MM.1S (cell line): ENCODE measurements around the gene OR10H2.

Experiments used
- DNase-seq: peaks from one replicate; pipeline ENCODE4 v3.0.0-alpha.2; 2015
- H2AFZ ChIP-seq: fragments of 300-600 bp; sonication (generic); 2 replicates; pipeline ENCODE4 v1.6.0; 2016; ENCODE audit warnings: antibody characterized with exemption, low read length
- H3F3A ChIP-seq: fragments of 300-600 bp; sonication (generic); 2 replicates; pipeline ENCODE4 v1.6.1; 2016; ENCODE audit warnings: mild to moderate bottlenecking, antibody characterized with exemption, low read length, moderate library complexity, mixed read lengths; ENCODE audit not compliant: insufficient read depth
- H3K27ac ChIP-seq: fragments of 300-600 bp; sonication (generic); 2 replicates; pipeline ENCODE4 v1.5.1; 2016; ENCODE audit warnings: mild to moderate bottlenecking, low read length
- H3K27me3 ChIP-seq: fragments of 300-600 bp; sonication (generic); replicated peaks from 2 replicates; pipeline ENCODE4 v1.6.0; 2016; ENCODE audit warnings: low read length; ENCODE audit not compliant: insufficient read depth
- H3K36me3 ChIP-seq: fragments of 300-600 bp; sonication (generic); replicated peaks from 2 replicates; pipeline ENCODE4 v1.6.1; 2016; ENCODE audit warnings: mild to moderate bottlenecking, low read length, mixed read lengths; ENCODE audit not compliant: insufficient read depth
- H3K4me1 ChIP-seq: fragments of 300-600 bp; sonication (generic); 2 replicates; pipeline ENCODE4 v1.6.1; 2016; ENCODE audit warnings: low read length, mixed read lengths
- H3K4me2 ChIP-seq: fragments of 300-600 bp; sonication (generic); 2 replicates; pipeline ENCODE4 v1.6.0; 2016; ENCODE audit warnings: low read depth, low read length
- H3K4me3 ChIP-seq: fragments of 300-600 bp; sonication (generic); 2 replicates; pipeline ENCODE4 v1.5.1; 2016; ENCODE audit warnings: low read length, mixed read lengths
- H3K79me2 ChIP-seq: fragments of 300-600 bp; sonication (generic); 2 replicates; pipeline ENCODE4 v1.6.1; 2016; ENCODE audit warnings: mixed run types, low read length, mixed read lengths
- H3K9ac ChIP-seq: fragments of 300-600 bp; sonication (generic); 2 replicates; pipeline ENCODE4 v1.6.1; 2016; ENCODE audit warnings: low read length, mixed read lengths
- H3K9me2 ChIP-seq: fragments of 300-600 bp; sonication (generic); replicated peaks from 2 replicates; pipeline ENCODE4 v1.6.1; 2016; ENCODE audit warnings: mild to moderate bottlenecking, low read length, mixed read lengths; ENCODE audit not compliant: insufficient read depth
- H3K9me3 ChIP-seq: fragments of 300-600 bp; sonication (generic); replicated peaks from 2 replicates; pipeline ENCODE4 v1.6.1; 2016; ENCODE audit warnings: mild to moderate bottlenecking, low read length, mixed read lengths; ENCODE audit not compliant: insufficient read depth
- H4K20me1 ChIP-seq: fragments of 300-600 bp; sonication (generic); 2 replicates; pipeline ENCODE4 v1.6.1; 2016; ENCODE audit warnings: mild to moderate bottlenecking, low read length, moderate library complexity, mixed read lengths; ENCODE audit not compliant: insufficient read depth
- EZH2 ChIP-seq: fragments of 300-600 bp; sonication (generic); optimal IDR thresholded peaks from 2 replicates; pipeline ENCODE3; 2017; ENCODE audit warnings: low read depth, mild to moderate bottlenecking, antibody characterized with exemption, low read length, mixed read lengths
- EZH2phosphoT487 ChIP-seq: fragments of 300-600 bp; sonication (generic); IDR thresholded peaks from 2 replicates; pipeline ENCODE4 v1.6.1; 2018; ENCODE audit warnings: antibody characterized with exemption, low read length
- TF ChIP-seq, protein P1 (sequence below): fragments of 300-600 bp; sonication (generic); IDR thresholded peaks from 2 replicates; pipeline ENCODE4 v1.5.1; 2016; ENCODE audit warnings: antibody characterized with exemption, low read length, mixed read lengths

Gene OR10H2

DNA sequence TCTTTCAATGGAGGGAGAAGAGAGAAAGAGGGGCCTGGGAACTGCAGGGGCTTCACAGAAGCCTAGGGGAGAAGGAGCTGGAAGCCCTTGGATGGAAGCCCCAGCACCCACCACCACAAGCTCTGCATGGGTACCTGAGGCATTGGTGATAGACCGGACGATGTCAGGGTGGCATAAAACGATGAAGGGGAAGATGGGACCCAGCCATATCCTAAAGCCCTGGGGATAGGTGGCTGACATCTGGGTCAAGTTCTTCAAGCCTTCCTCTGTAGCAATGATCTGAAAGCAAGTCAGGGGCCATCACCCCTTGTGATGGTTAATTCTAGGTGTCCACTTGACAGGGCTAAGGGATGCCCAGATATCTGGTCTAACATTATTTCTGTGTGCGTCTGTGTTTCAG, 48.4 kb downstream of the OR10H2 start:
- Histone ChIP-seq H3K9me3 (no peaks in the 10 kb centered on the region), H3K9me2 (no peaks in the 10 kb centered on the region), H4K20me1 (no peaks in the 10 kb centered on the region), H3F3A (no peaks in the 10 kb centered on the region), H3K4me3 (no peak overlapping the region), H3K79me2 (no peaks in the 10 kb centered on the region), H3K27me3 (peaks cover 25% of the 10 kb centered on the region), H3K4me1 (no peaks in the 10 kb centered on the region), H3K36me3 (no peaks in the 10 kb centered on the region), H2AFZ (no peak overlapping the region), H3K4me2 (no peak overlapping the region), H3K27ac (no peak overlapping the region), H3K9ac (no peak overlapping the region)
- DNase-seq, result no peak
- TF ChIP-seq EZH2, result no peak
- TF ChIP-seq EZH2phosphoT487, result no peak
- TF ChIP-seq, protein P1, sequence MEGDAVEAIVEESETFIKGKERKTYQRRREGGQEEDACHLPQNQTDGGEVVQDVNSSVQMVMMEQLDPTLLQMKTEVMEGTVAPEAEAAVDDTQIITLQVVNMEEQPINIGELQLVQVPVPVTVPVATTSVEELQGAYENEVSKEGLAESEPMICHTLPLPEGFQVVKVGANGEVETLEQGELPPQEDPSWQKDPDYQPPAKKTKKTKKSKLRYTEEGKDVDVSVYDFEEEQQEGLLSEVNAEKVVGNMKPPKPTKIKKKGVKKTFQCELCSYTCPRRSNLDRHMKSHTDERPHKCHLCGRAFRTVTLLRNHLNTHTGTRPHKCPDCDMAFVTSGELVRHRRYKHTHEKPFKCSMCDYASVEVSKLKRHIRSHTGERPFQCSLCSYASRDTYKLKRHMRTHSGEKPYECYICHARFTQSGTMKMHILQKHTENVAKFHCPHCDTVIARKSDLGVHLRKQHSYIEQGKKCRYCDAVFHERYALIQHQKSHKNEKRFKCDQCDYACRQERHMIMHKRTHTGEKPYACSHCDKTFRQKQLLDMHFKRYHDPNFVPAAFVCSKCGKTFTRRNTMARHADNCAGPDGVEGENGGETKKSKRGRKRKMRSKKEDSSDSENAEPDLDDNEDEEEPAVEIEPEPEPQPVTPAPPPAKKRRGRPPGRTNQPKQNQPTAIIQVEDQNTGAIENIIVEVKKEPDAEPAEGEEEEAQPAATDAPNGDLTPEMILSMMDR, result no peak

DNA sequence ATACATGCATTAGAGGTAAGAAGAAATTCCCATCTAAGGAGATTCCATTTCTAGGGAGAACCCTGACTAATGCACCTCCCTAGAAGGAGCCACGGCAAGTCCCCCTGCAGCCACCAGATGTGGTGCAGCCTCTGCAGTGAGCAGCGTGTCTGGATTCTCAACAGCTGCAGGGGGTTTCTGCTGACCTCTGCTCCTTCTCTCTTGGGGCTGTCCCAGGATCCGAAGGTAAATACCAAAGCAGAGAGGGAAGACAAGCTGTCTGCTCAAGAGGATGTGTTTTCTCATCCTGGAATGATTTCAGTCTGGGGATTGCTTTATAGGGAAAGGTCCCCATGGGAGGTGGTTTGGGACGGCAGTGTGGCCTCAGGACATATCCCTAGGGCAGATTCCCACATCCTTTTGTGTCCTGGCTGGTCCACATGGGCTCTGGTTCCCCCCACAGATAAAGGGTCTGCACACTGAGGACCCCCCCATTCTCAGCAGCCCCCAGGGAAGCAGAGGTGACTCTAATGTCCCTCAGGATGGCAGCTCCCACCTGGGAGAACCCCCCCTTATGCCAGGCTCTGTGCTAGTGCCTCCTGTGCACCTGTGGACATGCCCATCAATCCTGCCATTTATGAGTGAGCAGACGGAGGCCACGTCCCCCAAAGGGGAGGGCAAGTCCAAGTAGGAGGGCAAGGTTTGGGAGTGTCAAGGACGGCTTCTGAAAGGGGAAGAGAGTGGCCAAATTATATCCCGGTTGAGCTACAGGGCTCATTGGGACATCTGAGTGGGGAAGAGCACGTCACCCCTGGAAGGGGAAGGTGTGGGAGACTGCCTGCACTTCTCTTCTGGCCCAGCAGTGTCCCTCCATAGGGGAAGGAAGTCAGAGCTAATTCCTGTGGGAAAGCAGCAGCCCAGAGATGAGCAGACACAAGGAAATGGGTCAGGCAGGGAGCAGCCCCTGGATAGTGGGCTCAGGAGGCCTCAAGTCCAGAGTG, 49.5 kb downstream of the OR10H2 start:
- Histone ChIP-seq H3K4me3 (no peak overlapping the region), H4K20me1 (no peaks in the 10 kb centered on the region), H3K4me2 (no peak overlapping the region), H3K27me3 (peaks cover 19% of the 10 kb centered on the region), H2AFZ (no peak overlapping the region), H3K9me3 (no peaks in the 10 kb centered on the region), H3K9ac (no peak overlapping the region), H3K79me2 (no peaks in the 10 kb centered on the region), H3K4me1 (no peaks in the 10 kb centered on the region), H3K36me3 (no peaks in the 10 kb centered on the region), H3K9me2 (no peaks in the 10 kb centered on the region), H3F3A (no peaks in the 10 kb centered on the region), H3K27ac (no peak overlapping the region)
- no peak for TF ChIP-seq EZH2phosphoT487
- TF ChIP-seq, protein P1, result no peak
- no peak for DNase-seq
